GM12878 (cell line): ENCODE data around the gene PITPNC1. TPM values are rescaled to one million over a fixed set of nuclear protein-coding genes. Genes with fewer than 3 reads are reported as not detected.

Experiments used
- ATAC-seq: fragments of 200-7000 bp; cut with Tn5 transposase; 3 replicates; pipeline ENCODE4 v1.9.1; 2020; ENCODE audit warnings: mild to moderate bottlenecking, moderate library complexity
- BruUV-seq: library from RNA; stranded (reverse); fragments of 400-500 nt; replicated peaks from 2 replicates; lab custom pipeline; 2021; lab: Mats Ljungman, UMichigan
- CTCF ChIA-PET: fragments of 300-600 bp; sonication (Branson Sonifier 250); formaldehyde crosslinking; extraction: SDS; loops from one replicate; lab custom pipeline; 2021; ENCODE audit warnings: inconsistent platforms; lab: Yijun Ruan, JAX
- POLR2A ChIA-PET: fragments of 350-600 bp; formaldehyde crosslinking; extraction: SDS; loops from one replicate; lab custom pipeline; 2021; ENCODE audit warnings: inconsistent platforms; lab: Charles Lee
- RAD21 ChIA-PET: fragments of 300-600 bp; sonication (Branson Sonifier 250); formaldehyde crosslinking; loops from one replicate; lab custom pipeline; 2023; ENCODE audit warnings: antibody characterized with exemption; ENCODE audit not compliant: unreplicated experiment; lab: Charles Lee
- SMC1A ChIA-PET: fragments of 300-600 bp; sonication (Branson Sonifier 250); formaldehyde crosslinking; loops from one replicate; lab custom pipeline; 2023; ENCODE audit not compliant: unreplicated experiment, uncharacterized antibody; lab: Charles Lee
- DNase-seq: peaks from one replicate; pipeline ENCODE4 v3.0.0-alpha.2; 2011; ENCODE audit warnings: low read depth, low spot score
- FAIRE-seq: peaks from 3 replicates; lab custom pipeline; 2011; peaks lifted over from hg19 to GRCh38; lab: Jason Lieb, UNC
- H2AFZ ChIP-seq: 2 replicates; pipeline ENCODE4 v1.6.0; 2011; ENCODE audit warnings: low read depth, low read length, control low read depth; ENCODE audit not compliant: control insufficient read depth
- H3K27ac ChIP-seq: 2 replicates; pipeline ENCODE4 v1.5.1; 2011; ENCODE audit warnings: control low read depth; ENCODE audit not compliant: control insufficient read depth, insufficient read depth
- H3K27me3 ChIP-seq, 2 experiments: replicated peaks in 1 of 2; 2 replicates each; pipeline versions ENCODE4 v1.6.0 to v1.6.1; 2011; ENCODE audit warnings: low read length in 1 of 2; ENCODE audit not compliant: control insufficient read depth in 2 of 2, insufficient read depth in 2 of 2
- H3K36me3 ChIP-seq, 2 experiments: 2 replicates each; pipeline ENCODE4 v1.5.1; 2011; ENCODE audit warnings: low read length in 1 of 2; ENCODE audit not compliant: control insufficient read depth in 2 of 2, insufficient read depth in 2 of 2
- H3K4me1 ChIP-seq: 2 replicates; pipeline ENCODE4 v1.6.1; 2011; ENCODE audit warnings: mild to moderate bottlenecking, low read length, moderate library complexity, mixed read lengths; ENCODE audit not compliant: control insufficient read depth, insufficient read depth
- H3K4me2 ChIP-seq: 2 replicates; pipeline ENCODE4 v1.6.0; 2011; ENCODE audit warnings: control low read depth; ENCODE audit not compliant: control insufficient read depth, insufficient read depth
- H3K4me3 ChIP-seq: fragments of 200-600 bp; sonication (generic); 2 replicates; pipeline ENCODE4 v1.5.1; 2016
- H3K79me2 ChIP-seq: 2 replicates; pipeline ENCODE4 v1.6.0; 2011; ENCODE audit warnings: low read length; ENCODE audit not compliant: control insufficient read depth, insufficient read depth
- H3K9ac ChIP-seq: 2 replicates; pipeline ENCODE4 v1.8.0; 2011; ENCODE audit warnings: low read length, control low read depth, mixed read lengths; ENCODE audit not compliant: control insufficient read depth, insufficient read depth
- H3K9me3 ChIP-seq: replicated peaks from 3 replicates; pipeline ENCODE4 v1.5.1; 2011; ENCODE audit warnings: mild to moderate bottlenecking, low read length; ENCODE audit not compliant: control insufficient read depth, insufficient read depth
- H4K20me1 ChIP-seq: 2 replicates; pipeline ENCODE4 v1.6.0; 2011; ENCODE audit not compliant: control insufficient read depth, insufficient read depth
- BACH1 ChIP-seq: fragments of 450-650 bp; IDR thresholded peaks from 2 replicates; pipeline ENCODE4 v1.6.1; 2017; ENCODE audit warnings: mild to moderate bottlenecking, borderline replicate concordance
- HDGF ChIP-seq: fragments of 450-650 bp; IDR thresholded peaks from 2 replicates; pipeline ENCODE4 v1.6.1; 2016; ENCODE audit warnings: antibody characterized with exemption
- IKZF1 ChIP-seq: fragments of 450-650 bp; conservative IDR thresholded peaks from 2 replicates; pipeline ENCODE4 v1.6.1; 2017; ENCODE audit warnings: antibody characterized with exemption, mild to moderate bottlenecking
- NR2C1 ChIP-seq: fragments of 450-650 bp; IDR thresholded peaks from 2 replicates; pipeline ENCODE4 v1.6.1; 2017; ENCODE audit warnings: antibody characterized with exemption, mild to moderate bottlenecking, moderate library complexity
- SMAD1 ChIP-seq: fragments of 450-650 bp; IDR thresholded peaks from 2 replicates; pipeline ENCODE4 v1.6.1; 2018; ENCODE audit warnings: mild to moderate bottlenecking, low read depth; ENCODE audit not compliant: partially characterized antibody
- ZNF217 ChIP-seq: fragments of 450-650 bp; IDR thresholded peaks from 2 replicates; pipeline ENCODE4 v1.6.1; 2017; ENCODE audit warnings: antibody characterized with exemption, mild to moderate bottlenecking
- WGBS: methylation state at CpG from one replicate; pipeline ENCODE4 v1.1.6; 2016; ENCODE audit warnings: low lambda C conversion rate; ENCODE audit not compliant: insufficient replicate concordance, insufficient coverage; ENCODE audit errors: missing lambda C conversion rate; 5-methylcytosine and 5-hydroxymethylcytosine counted together
- in situ Hi-C: fragments of 300-500 bp; cut with MboI; formaldehyde crosslinking; loops from 9 replicates; pipeline ENCODE4 v1.14.3; 2018; ENCODE audit warnings: mixed read lengths
- intact Hi-C: fragments of 100-400 bp; cut with micrococcal nuclease; formaldehyde crosslinking; loops from one replicate; pipeline ENCODE4 v1.14.2; 2022; ENCODE audit not compliant: unreplicated experiment
- polyA plus RNA-seq, 11 experiments: library from polyadenylated mRNA; depleted of rRNA in 4 of 11; unstranded in 6 of 11; stranded (reverse) in 5 of 11; fragments of >200 nt; fragmentation: Nextera tagmentation in 4 of 11; fragmentation: Illumina TruSeq in 1 of 11; extraction: Ambion mirVana in 4 of 11; extraction: Trizol in 1 of 11; gene quantifications; 1 replicate in 1 of 11; 2 replicates in 10 of 11; pipeline versions ENCODE4 v1.2.1 to v1.2.3, GENCODE V29; 2011 to 2016; ENCODE audit warnings: inconsistent platforms in 2 of 11, missing spikeins in 2 of 11, low read depth in 1 of 11
- total RNA-seq, 4 experiments: library from RNA; depleted of rRNA in 3 of 4; stranded (reverse); fragments of >200 nt in 3 of 4; fragmentation: Illumina TruSeq in 1 of 4; extraction: Trizol in 1 of 4; gene quantifications; 2 replicates each; pipeline versions ENCODE4 v1.2.1 to v1.2.3, GENCODE V29; 2013 to 2021
- TF ChIP-seq, protein P1 (sequence below): IDR thresholded peaks from 2 replicates; pipeline ENCODE4 v1.6.1; 2011; ENCODE audit warnings: mild to moderate bottlenecking, low read depth, low read length, moderate library complexity; ENCODE audit not compliant: insufficient replicate concordance
- TF ChIP-seq, protein P2 (sequence below): fragments of 450-650 bp; formaldehyde crosslinking; IDR thresholded peaks from 2 replicates; pipeline ENCODE4 v1.4.0; 2022; ENCODE audit warnings: mild to moderate bottlenecking, moderate library complexity

Gene PITPNC1
- total and polyA plus RNA-seq, 10 of the 15 experiments (the other 5 are each of a cell fraction or from before 2014, with no cell fraction given): 12.2 to 62.4 (median 47.3) TPM

DNA sequence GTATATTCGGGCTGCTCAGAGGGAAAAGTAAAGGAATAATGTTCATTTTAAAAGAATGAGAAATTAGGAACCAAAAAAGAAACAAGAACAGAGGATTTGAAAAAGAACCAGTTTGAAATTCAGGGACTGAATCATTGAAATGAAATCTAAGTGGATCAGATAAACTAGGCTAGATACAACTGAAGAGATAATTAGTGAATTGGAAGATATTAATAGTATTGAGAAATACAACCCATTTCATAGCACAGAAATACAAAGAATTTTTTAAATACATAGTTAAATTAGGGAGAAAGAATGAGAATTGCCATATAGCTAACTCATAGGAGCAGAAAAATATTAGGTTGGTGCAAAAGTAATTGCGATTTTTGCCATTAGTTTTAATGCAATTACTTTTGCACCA is 223.3 kb downstream of the PITPNC1 start:
- RAD21 ChIA-PET: interaction anchor here (1.0 to 6.3 kb wide), 8 partner anchors 21 to 227 kb away, joined by 3 to 58 read pairs (median 36); no protein-coding TSS in a partner anchor
- WGBS: 52% methylated on average over 2 of the region's 2 CpGs
- no peak for ATAC-seq
- TF ChIP-seq HDGF (no peak), ZNF217 (0 out of 2 replicates have a peak, but pooled peaks have one; percentile 58)
- Histone ChIP-seq H3K9ac (no peak overlapping the region), H3K9me3 (peaks cover 4% of the 10 kb centered on the region; the same call in 2 of the 3 replicates), H3K36me3 (no peaks in the 10 kb centered on the region; a peak in 2 of 4 replicates), H4K20me1 (no peaks in the 10 kb centered on the region), H3K27me3 (no peaks in the 10 kb centered on the region), H3K4me2 (no peak overlapping the region), H3K79me2 (no peaks in the 10 kb centered on the region; the same call in none of the 2 replicates), H3K27ac (no peak overlapping the region), H3K4me3 (no peak overlapping the region), H3K4me1 (peaks cover 29% of the 10 kb centered on the region), H2AFZ (no peak overlapping the region)
- CTCF ChIA-PET: interaction anchor here (2.7 to 10.6 kb wide), 7 partner anchors 6 to 225 kb away, joined by 11 to 163 read pairs (median 34); partner anchors contain the start of gene PITPNC1
- no peak for DNase-seq
- POLR2A ChIA-PET: interaction anchor here (0.9 kb wide), 1 partner anchor 23 kb away, joined by 4 read pairs; no protein-coding TSS in a partner anchor
- no peak for FAIRE-seq
- intact Hi-C loops (no loop called here), in situ Hi-C loops (loop anchor here (5.0 kb wide), 1 partner anchor 223 kb away; the partner anchor contains the start of gene PITPNC1)
- no TSS peak for BruUV-seq
- SMC1A ChIA-PET: interaction anchor here (1.0 to 5.9 kb wide), 8 partner anchors 12 to 222 kb away, joined by 3 to 89 read pairs (median 17); no protein-coding TSS in a partner anchor

DNA sequence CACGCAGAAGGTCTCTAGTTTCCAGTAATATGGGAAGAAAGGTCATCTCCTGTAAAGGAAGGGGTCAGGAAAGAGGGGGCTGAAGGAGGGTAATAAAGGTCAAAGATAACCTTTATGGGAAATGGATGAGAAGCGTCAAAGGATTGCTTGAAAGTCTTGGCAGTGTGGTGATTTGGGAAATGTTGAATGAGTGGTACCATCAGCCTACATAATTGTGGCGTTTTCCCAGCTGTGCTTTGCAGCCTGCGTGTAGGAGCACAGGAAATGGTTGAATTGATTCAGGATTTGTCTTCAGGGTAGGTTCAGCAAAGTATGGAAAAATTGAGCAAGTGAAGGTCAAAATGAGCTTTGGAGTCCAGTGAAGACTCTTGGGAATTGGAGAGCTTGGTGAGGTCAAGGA is 224.8 kb downstream of the PITPNC1 start:
- BruUV-seq: no TSS peak
- H3K36me3 ChIP-seq: no peaks in the 10 kb centered on the region; a peak in 2 of 4 replicates
- H4K20me1 ChIP-seq: no peaks in the 10 kb centered on the region
- in situ Hi-C loops: loop anchor here (5.0 kb wide), 1 partner anchor 225 kb away; the partner anchor contains the start of gene PITPNC1
- DNase-seq (no peak), FAIRE-seq (no peak), ATAC-seq (no peak)
- POLR2A ChIA-PET: interaction anchor here (0.6 to 1.9 kb wide), 7 partner anchors 8 to 222 kb away, joined by 3 to 8 read pairs (median 6); no protein-coding TSS in a partner anchor
- intact Hi-C loops: loop anchor here (2.0 kb wide), 1 partner anchor 223 kb away; no protein-coding TSS in a partner anchor
- H3K4me1 ChIP-seq: peaks cover 28% of the 10 kb centered on the region
- no peaks in the 10 kb centered on the region for H3K27me3 ChIP-seq
- CTCF ChIA-PET: interaction anchor here (0.7 to 10.6 kb wide), 25 partner anchors 7 to 226 kb away, joined by 3 to 163 read pairs (median 11); partner anchors contain the start of gene PITPNC1
- 49% methylated on average over 4 of the region's 4 CpGs for WGBS
- RAD21 ChIA-PET: interaction anchor here (0.8 to 6.3 kb wide), 15 partner anchors 17 to 228 kb away, joined by 4 to 58 read pairs (median 11); no protein-coding TSS in a partner anchor
- TF ChIP-seq SMAD1: no peak
- TF ChIP-seq BACH1: no peak
- TF ChIP-seq, protein P1, sequence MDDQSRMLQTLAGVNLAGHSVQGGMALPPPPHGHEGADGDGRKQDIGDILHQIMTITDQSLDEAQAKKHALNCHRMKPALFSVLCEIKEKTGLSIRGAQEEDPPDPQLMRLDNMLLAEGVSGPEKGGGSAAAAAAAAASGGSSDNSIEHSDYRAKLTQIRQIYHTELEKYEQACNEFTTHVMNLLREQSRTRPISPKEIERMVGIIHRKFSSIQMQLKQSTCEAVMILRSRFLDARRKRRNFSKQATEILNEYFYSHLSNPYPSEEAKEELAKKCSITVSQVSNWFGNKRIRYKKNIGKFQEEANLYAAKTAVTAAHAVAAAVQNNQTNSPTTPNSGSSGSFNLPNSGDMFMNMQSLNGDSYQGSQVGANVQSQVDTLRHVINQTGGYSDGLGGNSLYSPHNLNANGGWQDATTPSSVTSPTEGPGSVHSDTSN: no peak
- TF ChIP-seq NR2C1: no peak
- no peak for TF ChIP-seq IKZF1
- TF ChIP-seq, protein P2, sequence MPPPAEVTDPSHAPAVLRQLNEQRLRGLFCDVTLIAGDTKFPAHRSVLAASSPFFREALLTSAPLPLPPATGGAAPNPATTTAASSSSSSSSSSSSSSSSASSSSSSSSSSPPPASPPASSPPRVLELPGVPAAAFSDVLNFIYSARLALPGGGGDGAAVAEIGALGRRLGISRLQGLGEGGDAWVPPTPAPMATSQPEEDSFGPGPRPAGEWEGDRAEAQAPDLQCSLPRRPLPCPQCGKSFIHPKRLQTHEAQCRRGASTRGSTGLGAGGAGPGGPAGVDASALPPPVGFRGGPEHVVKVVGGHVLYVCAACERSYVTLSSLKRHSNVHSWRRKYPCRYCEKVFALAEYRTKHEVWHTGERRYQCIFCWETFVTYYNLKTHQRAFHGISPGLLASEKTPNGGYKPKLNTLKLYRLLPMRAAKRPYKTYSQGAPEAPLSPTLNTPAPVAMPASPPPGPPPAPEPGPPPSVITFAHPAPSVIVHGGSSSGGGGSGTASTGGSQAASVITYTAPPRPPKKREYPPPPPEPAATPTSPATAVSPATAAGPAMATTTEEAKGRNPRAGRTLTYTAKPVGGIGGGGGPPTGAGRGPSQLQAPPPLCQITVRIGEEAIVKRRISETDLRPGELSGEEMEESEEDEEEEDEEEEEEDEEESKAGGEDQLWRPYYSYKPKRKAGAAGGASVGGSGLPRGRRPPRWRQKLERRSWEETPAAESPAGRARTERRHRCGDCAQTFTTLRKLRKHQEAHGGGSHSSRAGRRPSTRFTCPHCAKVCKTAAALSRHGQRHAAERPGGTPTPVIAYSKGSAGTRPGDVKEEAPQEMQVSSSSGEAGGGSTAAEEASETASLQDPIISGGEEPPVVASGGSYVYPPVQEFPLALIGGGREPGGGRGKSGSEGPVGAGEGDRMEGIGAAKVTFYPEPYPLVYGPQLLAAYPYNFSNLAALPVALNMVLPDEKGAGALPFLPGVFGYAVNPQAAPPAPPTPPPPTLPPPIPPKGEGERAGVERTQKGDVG: no peak
- H3K27ac ChIP-seq: peak overlapping the region; percentile 46; the same call in 1 of the 2 replicates
- no peak overlapping the region for H3K4me3 ChIP-seq
- no peak overlapping the region for H3K9ac ChIP-seq
- SMC1A ChIA-PET: interaction anchor here (0.5 to 5.9 kb wide), 26 partner anchors 8 to 244 kb away, joined by 3 to 89 read pairs (median 6); no protein-coding TSS in a partner anchor
- peaks cover 4% of the 10 kb centered on the region; the same call in 2 of the 3 replicates for H3K9me3 ChIP-seq
- no peak overlapping the region for H3K4me2 ChIP-seq
- H2AFZ ChIP-seq: no peak overlapping the region
- H3K79me2 ChIP-seq: no peaks in the 10 kb centered on the region; the same call in none of the 2 replicates
